GM12891 (cell line): ENCODE measurements around the gene TGFB1.

ENCODE experiments used
- DNase-seq: peaks from one replicate; pipeline ENCODE4 v3.0.0; 2011; ENCODE audit warnings: low spot score; ENCODE audit not compliant: insufficient read length
- FAIRE-seq: peaks from 2 replicates; lab custom pipeline; 2011; peaks lifted over from hg19 to GRCh38; lab: Jason Lieb, UNC
- PAX5 ChIP-seq: IDR thresholded peaks from 2 replicates; pipeline ENCODE4 v1.6.1; 2011; ENCODE audit warnings: low read length, moderate library complexity, mild to moderate bottlenecking; ENCODE audit not compliant: insufficient read depth, severe bottlenecking
- POLR2A ChIP-seq: IDR thresholded peaks from 2 replicates; pipeline ENCODE4 v1.6.1; 2011; ENCODE audit warnings: low read depth, low read length, control low read depth
- POLR2AphosphoS5 ChIP-seq: IDR thresholded peaks from 2 replicates; pipeline ENCODE4 v1.6.1; 2011; ENCODE audit warnings: low read depth, low read length, control low read depth
- POU2F2 ChIP-seq: IDR thresholded peaks from 2 replicates; pipeline ENCODE4 v1.6.1; 2011; ENCODE audit warnings: low read depth, mild to moderate bottlenecking, control low read depth, low read length, moderate library complexity
- SPI1 ChIP-seq: IDR thresholded peaks from 2 replicates; pipeline ENCODE4 v1.6.1; 2011; ENCODE audit warnings: low read depth, low read length, control low read depth
- TAF1 ChIP-seq: IDR thresholded peaks from 2 replicates; pipeline ENCODE4 v1.6.1; 2011; ENCODE audit warnings: low read depth, low read length, control low read depth

TGFB1 gene

DNA sequence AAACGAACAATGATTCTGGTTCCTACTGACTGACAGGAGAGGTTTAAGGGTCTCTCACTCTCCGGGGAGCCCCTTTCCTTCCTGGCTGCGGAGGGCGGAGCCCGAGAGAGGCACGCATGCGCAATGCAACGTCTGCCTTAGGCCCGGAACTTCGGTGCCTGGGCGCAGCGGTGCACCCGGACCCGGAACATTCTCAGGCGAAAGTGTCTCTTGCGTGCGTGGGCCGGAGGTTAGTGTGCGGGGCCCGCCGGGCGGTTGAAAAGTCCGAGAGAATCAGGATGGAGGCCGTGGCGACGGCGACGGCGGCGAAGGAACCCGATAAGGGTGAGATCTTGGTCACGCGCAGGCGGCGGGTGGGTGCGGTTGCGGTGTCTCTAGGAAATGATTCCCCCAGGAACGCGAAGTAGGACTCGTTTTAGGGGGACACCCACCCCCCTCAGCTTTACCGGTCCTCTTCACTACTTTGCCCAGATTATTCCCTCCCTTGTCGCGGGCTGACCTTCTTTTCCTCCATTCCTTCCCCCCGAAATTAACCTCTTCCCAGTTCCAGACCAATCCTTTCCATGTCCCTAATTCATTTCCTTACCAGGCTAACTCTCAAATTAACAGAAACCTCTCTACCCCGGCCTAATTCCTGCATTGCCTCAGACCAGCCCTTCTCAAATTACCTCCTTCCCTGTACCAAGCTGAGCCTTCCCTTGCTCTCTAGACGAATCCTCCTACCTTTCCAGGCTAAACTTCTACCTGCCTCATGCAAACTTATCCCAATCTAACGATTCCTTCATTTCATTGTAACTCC, 43.5 kb downstream of the TGFB1 start, which contains the start of gene CCDC97:
Gene CCDC97, plus strand, starts transcription at position 140 of the 799 bp plus-strand sequence. Its CDS starts 139 bp downstream, at position 279.
- DNase-seq (peak; percentile 91), FAIRE-seq (peak; percentile 93)
- peak; percentile 98 for TF ChIP-seq PAX5
- no peak for TF ChIP-seq SPI1
- peak; percentile 94 for TF ChIP-seq POLR2A
- TF ChIP-seq POU2F2, result peak; percentile 80
- peak; percentile 75 for TF ChIP-seq TAF1
- TF ChIP-seq POLR2AphosphoS5, result peak; percentile 86

DNA sequence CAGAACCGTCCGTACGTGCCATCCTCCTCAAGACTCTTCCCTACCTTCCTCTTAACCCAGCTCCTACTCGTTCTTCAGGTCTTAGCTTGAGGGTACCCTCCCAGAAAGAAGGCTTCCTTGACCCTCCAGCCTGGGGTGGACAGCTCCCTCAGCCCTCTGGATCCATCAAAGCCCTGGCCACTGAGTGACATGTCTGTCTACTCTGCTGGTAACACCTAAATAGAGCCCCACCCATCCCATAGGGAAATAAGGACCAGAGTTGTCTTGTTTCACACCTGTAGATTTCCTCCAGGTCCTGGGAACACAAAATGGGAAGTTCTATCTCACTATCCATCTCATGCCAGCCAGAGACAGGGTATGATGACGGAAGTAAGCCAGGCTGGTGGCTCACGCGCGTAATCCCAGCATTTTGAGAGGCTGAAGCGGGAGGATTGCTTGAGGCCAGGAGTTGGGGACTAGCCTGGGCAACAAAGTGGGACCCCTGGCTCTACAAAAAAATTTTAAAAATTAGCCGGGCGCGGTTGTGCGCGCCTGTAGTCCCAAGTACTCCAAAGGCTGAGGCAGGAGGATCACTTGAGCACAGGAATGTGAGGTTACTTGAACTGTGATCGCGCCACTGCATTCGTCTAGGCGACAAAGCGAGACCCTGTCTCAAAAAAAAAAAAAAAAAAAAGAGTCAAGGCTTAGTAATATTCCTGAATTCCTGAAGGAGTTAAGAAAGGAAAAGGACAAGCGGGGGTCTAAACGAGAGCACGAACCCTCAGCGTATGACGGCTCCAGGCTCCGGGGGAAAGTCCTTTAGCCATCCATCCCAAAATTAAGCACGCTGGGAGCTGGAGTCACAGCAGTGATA, 44.3 kb downstream of the TGFB1 start:
- TF ChIP-seq TAF1 (no peak), POLR2AphosphoS5 (no peak), POLR2A (no peak), POU2F2 (no peak), PAX5 (no peak), SPI1 (no peak)
- FAIRE-seq (no peak), DNase-seq (no peak)

DNA sequence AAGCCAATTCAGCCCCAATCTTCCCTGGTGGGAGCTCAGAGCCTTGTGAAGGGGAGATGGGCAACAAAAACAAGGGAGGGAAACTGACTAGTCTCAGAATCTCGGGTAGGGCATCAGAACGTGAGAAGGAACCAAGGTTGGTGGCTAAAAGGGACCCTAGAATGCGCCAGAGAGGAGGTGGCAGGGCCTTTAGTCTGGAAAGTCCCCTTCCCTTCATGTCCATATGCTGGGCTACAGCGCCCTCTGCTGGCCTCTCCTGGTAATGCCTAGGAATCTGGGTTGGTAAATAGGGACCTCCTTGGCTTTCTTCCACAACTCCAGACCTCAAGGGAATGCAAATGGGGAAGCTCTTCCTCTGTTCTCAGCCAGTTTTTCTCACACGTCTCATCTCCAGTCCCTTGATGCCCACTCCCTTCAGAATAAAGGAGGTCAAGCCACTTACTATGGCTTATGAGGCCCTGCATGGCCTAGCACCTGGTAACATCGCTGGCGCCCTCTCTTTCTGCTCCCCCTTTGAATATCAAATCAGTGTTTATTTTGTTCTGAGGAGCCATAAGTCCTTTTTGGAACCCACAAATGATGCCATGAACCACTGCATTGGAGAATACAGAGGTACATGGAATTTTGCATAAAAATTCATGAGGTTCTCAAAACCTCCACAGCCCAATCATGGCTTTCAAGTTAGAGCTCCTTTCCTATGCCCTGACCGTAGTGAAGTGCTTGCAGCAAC, 45.1 kb downstream of the TGFB1 start:
- TF ChIP-seq POLR2A (peak; percentile 65), POLR2AphosphoS5 (peak; percentile 80), TAF1 (no peak), POU2F2 (peak; percentile 88; the same call in 1 of the 2 replicates), PAX5 (no peak), SPI1 (no peak)
- peak; percentile 88 for FAIRE-seq
- DNase-seq, result no peak

DNA sequence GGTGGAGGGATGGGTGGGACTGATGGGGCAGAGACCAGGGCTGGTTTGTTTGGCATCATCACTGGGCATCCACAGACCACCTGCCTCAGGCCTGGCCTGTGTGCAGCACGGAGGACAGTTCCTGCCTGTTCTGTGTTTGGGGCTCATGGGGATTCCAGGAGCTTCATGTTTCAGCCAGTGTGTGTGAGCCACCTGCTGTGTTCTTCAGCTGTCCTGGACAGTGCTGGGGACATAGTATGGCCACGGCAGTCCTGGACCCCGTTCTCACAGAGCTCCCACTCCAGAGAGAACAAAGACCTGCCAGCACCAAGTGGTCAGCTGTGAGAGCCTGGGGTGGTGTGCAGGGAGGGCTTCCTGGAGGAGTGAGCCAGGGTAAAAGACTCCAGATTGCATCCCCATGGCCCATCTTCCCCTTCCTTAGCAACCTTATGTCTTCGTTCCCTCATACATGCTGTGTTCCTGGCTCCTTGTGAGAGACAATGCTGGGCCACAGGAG, 45.7 kb downstream of the TGFB1 start:
- FAIRE-seq (no peak), DNase-seq (no peak)
- TF ChIP-seq SPI1 (no peak), PAX5 (no peak), POLR2AphosphoS5 (no peak), POLR2A (no peak), POU2F2 (no peak), TAF1 (no peak)

DNA sequence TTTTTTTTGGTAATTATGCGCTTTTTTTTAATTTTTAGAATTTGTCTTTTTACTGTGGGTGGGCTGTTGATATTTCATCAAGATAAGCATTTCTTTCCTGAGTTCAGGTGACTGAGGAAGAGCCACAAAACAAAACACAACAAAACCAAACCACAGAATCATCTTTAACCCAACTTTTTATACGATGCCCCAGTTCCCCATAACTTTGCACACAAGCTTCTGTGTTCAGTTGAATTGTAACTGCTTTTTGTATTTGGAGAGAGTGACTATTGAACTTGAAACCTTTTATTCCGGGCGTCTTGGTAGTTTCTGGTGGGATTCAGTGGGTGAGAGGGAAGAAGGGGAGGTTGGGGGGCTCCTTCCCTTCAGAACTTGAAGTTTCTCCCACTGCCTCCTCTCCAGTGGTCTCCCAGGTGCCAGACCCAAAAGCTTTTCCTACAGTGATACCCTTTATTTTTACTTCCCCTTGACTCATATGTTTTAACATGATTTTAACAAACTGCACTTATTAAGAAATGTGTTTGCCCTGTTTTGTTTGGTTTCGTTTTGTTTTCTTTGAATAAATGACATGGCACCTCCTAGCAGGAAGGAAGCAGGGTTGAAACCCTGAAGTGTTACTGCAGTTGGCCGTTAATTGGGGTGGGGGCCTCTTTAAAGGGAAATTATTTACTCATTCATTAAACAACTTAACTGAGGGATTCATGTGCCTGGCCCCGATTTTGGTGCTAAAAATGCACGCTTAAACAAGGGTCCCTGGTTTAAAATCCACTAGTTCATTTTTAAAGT, 46.4 kb downstream of the TGFB1 start:
- FAIRE-seq, result no peak
- no peak for TF ChIP-seq TAF1
- TF ChIP-seq SPI1, result peak; percentile 52; the same call in 1 of the 2 replicates
- DNase-seq, result no peak

DNA sequence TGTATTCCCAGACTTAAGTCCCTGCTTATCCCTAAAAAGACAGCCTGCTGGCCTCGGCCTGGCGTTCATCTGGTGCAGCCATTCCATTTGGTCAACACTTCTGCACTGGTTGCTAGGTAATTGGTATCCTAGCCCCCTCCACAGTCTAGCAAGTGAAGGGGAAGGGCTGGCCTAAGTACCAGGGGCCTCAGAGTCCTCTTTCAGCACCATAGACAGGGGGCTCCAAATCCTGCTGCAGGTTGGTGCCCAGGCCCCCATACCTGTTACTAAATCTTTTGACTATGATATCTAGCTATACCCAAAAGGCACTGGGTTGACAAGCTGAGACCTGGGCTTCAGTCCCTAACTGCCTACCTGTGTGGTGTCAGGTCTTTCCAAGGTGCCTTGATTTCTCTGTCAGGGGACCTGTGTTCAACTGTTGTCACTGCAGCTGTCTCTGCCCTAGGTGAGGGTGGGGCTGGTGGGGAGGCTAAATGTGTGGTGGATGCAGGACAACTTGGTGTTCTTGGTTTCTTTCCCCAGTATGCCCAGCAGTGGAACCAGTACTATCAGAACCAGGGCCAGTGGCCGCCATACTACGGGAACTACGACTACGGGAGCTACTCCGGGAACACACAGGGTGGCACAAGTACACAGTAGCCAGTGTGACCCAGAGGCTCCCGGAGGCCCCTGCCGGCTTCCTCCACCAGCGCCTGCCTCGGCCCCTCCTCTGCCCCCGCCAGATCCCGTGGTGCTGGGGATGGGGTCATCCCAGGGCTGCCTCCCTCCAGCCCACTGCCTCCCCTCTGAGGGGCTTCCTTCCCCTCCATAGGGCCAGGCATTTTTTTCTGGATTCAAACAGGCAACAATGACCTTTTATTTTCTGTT, 47.6 kb downstream of the TGFB1 start:
- TF ChIP-seq PAX5 (no peak), POU2F2 (no peak), TAF1 (no peak), POLR2AphosphoS5 (no peak), POLR2A (no peak; the same call in 1 of the 2 replicates), SPI1 (no peak)
- FAIRE-seq, result no peak

DNA sequence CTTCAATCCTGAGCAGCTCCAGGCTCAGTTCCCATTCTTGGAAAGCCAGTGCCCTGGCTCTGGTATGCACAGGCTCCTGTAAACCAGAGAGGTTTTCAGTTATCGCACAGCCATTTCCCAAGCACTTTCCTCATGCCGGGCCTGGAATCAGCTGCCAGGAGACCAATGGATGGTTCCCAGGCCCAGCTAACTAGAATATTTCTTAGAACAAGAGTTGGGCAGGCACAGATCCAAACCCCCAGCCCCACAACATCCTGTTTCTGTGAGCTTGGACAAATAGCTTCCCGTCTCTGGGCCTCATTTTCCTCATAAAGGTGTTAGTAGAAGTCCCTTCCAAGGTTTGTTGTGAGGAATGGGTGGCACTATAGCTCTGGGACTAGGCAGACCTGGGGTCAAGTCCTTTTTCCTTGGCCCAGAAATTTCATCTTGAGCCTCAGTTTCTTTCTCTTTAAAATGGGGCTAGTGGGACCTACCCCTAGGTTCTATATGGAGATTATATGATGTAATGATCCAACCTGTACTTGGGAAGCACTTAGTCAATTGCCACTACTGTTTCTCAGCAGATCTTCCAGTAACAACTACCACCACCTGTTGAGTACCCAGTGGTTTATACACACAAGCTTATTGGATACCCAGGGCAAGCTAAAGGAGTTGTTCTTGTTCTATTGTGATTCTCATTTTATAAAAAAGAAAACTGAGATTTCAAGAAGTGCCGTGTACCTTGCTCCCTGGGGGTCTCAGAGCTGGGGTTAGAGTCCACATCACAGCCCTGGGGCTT, 48.8 kb downstream of the TGFB1 start:
- no peak for TF ChIP-seq TAF1
- no peak for TF ChIP-seq SPI1
- no peak for TF ChIP-seq POLR2AphosphoS5
- TF ChIP-seq POLR2A, result no peak
- no peak for TF ChIP-seq POU2F2
- no peak for TF ChIP-seq PAX5
- no peak for FAIRE-seq

More for the DNA sequence above, 47.6 kb downstream of the TGFB1 start:
- DNase-seq, result no peak

More for the DNA sequence above, 48.8 kb downstream of the TGFB1 start:
- no peak for DNase-seq
